ENCODE results near the gene TNFSF11. TPM values are rescaled to one million over a fixed set of nuclear protein-coding genes. Genes with fewer than 3 reads are reported as not detected.
"Not testable (repeated sequence)": the region's sequence is repeated elsewhere in the genome, so short reads cannot be mapped to it uniquely, and the experiment has no call there.

The TNFSF11 gene
- total and polyA plus RNA-seq, 2 donors = 1.6 to 2.8 TPM

DNA sequence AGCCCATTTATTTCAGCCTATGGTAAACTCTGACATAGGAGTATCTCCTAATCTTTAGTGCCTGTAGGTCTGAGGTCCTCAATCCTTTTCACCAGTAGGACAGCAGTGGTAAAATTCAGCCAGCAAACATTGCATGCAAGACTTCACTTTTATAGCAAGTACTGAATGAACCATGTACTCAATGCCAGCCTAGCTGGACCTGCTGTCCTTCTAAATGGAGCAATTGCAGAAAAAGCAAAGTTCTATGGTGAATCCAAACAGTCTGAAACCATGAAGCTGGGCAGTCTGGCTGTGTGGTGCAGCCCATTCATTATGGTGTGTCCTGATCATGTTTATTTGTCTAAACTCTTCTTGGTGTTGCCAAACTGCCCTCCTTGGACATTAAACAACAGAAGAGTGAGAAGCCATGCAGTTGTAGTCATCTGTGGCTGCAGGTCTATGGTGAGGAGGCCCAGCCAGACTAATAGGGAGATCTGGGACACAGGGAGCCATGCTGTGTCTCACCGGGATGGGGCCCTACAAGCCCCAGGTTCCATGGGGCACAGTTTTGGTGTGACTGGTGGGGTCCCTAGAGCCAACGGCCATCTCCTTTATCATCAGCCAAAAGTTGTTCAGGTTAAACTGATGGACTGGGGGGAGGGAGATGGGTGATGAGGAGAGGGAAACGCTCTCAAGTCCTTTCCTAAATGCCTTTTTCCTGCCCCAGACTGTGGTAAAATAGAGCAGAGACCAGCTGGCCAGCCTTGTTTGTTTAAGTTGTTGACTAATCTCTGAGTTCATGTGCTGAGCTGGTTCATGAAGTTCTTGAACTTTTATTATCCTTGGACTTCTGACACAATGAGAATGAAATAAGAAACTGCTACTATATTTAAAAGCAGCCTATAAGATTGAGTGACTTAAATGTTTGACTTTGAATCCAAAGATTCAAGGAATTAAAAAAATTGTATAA, 20.6 kb upstream of the TNFSF11 start:
- Histone ChIP-seq H3K27ac (ENCODE audit: low read depth in 1 of 2, low read length in 1 of 2) (no peak overlapping the region), H3K27me3 (ENCODE audit: control insufficient read depth in 2 of 2, insufficient read depth in 1 of 2, low read length in 1 of 2) (no peaks in the 10 kb centered on the region), H3K9me3 (ENCODE audit: control insufficient read depth in 2 of 2, insufficient read depth in 1 of 2, low read length in 1 of 2) (no peaks in the 10 kb centered on the region), H3K4me3 (ENCODE audit: low read length in 2 of 2) (no peak overlapping the region), H3K36me3 (ENCODE audit: control insufficient read depth in 2 of 2, insufficient read depth in 2 of 2, low read length in 1 of 2) (no peaks in the 10 kb centered on the region), H3K4me1 (ENCODE audit: control insufficient read depth in 2 of 2, insufficient read depth in 2 of 2, low read length in 2 of 2) (no peaks in the 10 kb centered on the region)
- DNase-seq (ENCODE audit: low read depth in 6 of 9, low spot score in 9 of 9) = no peak
- 94% methylated on average over 3 of the region's 3 CpGs for WGBS

DNA sequence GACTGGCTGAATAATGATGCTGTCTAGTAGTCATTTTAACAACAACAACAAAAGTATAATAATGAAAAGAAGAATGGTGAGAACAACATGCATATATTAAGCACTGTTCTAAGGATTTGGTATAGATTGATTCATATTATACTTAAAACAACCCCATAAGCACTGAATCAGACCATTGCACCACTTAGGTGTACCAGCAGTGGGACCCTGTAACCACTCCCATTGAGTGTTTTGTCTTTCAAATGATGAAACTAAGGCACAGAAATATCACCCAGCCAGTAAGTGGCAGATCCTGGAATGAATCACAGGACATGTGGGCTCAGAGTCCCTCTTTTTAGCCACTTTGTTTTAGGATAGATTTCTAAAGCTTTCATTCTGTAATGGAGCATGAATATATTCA, 14.9 kb upstream of the TNFSF11 start:
- H3K27me3 ChIP-seq (ENCODE audit: control insufficient read depth in 2 of 2, insufficient read depth in 1 of 2, low read length in 1 of 2) = no peaks in the 10 kb centered on the region

DNA sequence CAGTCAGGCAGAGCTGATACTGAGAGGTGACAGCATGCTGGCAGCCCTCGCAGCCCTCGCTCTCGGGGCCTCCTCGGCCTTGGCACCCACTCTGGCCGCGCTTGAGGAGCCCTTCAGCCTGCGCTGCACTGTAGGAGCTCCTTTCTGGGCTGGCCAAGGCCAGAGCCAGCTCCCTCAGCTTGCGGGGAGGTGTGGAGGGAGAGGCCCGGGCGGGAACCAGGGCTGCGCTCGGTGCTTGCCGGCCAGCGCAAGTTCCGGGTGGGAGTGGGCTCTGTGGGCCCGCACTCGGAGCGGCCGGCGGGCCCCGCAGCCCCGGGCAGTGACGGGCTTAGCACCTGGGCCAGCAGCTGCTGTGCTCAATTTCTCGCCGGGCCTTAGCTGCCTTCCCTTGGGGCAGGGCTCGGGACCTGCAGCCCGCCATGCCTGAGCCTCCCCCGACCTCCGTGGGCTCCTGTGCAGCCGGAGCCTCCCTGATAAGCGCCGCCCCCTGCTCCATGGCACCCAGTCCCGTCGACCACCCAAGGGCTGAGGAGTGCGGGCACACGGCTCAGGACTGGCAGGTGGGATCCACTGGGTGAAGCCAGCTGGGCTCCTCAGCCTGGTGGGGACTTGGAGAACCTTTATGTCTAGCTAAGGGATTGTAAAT, 14.3 kb upstream of the TNFSF11 start:
- not testable (repeated sequence) for H3K36me3 ChIP-seq (ENCODE audit: control insufficient read depth in 2 of 2, insufficient read depth in 2 of 2, low read length in 1 of 2); H3K4me1 ChIP-seq (ENCODE audit: control insufficient read depth in 2 of 2, insufficient read depth in 2 of 2, low read length in 2 of 2); H3K9me3 ChIP-seq (ENCODE audit: control insufficient read depth in 2 of 2, insufficient read depth in 1 of 2, low read length in 1 of 2); H3K27ac ChIP-seq (ENCODE audit: low read depth in 1 of 2, low read length in 1 of 2); DNase-seq (ENCODE audit: low read depth in 6 of 9, low spot score in 9 of 9); H3K27me3 ChIP-seq (ENCODE audit: control insufficient read depth in 2 of 2, insufficient read depth in 1 of 2, low read length in 1 of 2); H3K4me3 ChIP-seq (ENCODE audit: low read length in 2 of 2)
- WGBS = 96% methylated on average over 36 of the region's 36 CpGs

More for the DNA sequence above, 14.9 kb upstream of the TNFSF11 start:
- Histone ChIP-seq H3K4me1 (ENCODE audit: control insufficient read depth in 2 of 2, insufficient read depth in 2 of 2, low read length in 2 of 2) (no peaks in the 10 kb centered on the region), H3K9me3 (ENCODE audit: control insufficient read depth in 2 of 2, insufficient read depth in 1 of 2, low read length in 1 of 2) (no peaks in the 10 kb centered on the region), H3K27ac (ENCODE audit: low read depth in 1 of 2, low read length in 1 of 2) (no peak overlapping the region), H3K4me3 (ENCODE audit: low read length in 2 of 2) (no peak overlapping the region), H3K36me3 (ENCODE audit: control insufficient read depth in 2 of 2, insufficient read depth in 2 of 2, low read length in 1 of 2) (no peaks in the 10 kb centered on the region)
- no peak for DNase-seq (ENCODE audit: low read depth in 6 of 9, low spot score in 9 of 9)

DNA sequence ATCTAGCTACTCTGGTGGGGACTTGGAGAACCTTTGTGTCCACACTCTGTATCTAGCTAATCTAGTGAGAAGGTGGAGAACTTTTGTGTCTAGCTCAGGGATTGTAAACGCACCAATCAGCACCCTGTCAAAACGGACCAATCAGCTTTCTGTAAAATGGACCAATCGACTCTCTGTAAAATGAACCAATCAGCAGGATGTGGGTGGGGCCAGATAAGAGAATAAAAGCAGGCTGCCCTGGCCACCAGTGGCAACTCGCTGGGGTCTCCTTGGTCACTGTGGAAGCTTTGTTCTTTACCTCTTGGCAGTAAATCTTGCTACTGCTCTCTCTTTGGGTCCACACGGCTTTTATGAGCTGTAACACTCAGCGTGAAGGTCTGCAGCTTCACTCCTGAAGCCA, 13.6 kb upstream of the TNFSF11 start:
- WGBS = 86% methylated on average over 6 of the region's 6 CpGs
- not testable (repeated sequence) for H3K27me3 ChIP-seq (ENCODE audit: control insufficient read depth in 2 of 2, insufficient read depth in 1 of 2, low read length in 1 of 2); DNase-seq (ENCODE audit: low read depth in 6 of 9, low spot score in 9 of 9); H3K27ac ChIP-seq (ENCODE audit: low read depth in 1 of 2, low read length in 1 of 2); H3K4me1 ChIP-seq (ENCODE audit: control insufficient read depth in 2 of 2, insufficient read depth in 2 of 2, low read length in 2 of 2); H3K36me3 ChIP-seq (ENCODE audit: control insufficient read depth in 2 of 2, insufficient read depth in 2 of 2, low read length in 1 of 2); H3K4me3 ChIP-seq (ENCODE audit: low read length in 2 of 2); H3K9me3 ChIP-seq (ENCODE audit: control insufficient read depth in 2 of 2, insufficient read depth in 1 of 2, low read length in 1 of 2)

DNA sequence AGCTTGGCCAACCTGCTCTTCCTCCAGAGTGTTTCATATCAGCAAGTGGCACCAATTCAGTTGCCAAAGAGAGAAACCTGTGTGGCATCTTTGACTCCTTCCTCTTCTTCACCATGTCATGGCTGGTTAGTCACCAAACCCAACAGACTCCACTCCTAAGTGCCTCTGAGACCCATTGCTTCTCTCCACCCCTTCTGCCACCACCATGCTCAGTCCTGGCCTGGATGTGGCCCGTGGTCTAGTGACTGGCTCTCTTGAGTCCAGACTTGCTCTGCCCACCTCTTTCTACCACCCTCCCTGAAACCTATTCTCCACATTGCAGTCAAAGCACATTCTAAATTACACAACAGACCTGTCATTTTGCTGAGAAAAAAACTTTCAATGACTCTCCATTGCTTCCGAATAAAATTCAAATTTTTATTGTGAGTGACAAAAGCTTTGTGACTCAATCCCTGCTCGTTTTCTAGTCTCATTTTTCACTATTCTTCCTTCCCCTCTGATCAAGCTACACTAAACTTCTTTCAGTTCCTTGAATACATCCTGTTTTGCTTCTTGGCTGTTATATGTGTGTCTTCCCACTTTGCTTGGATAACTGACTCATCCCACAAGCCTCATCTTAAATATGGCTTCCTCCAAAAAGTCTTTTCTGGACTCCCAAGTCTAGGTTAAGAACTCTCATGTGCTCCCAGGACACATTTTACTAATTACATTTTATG, 12.0 kb upstream of the TNFSF11 start:
- WGBS = 72% methylated on average over 3 of the region's 3 CpGs
- H3K27me3 ChIP-seq (ENCODE audit: control insufficient read depth in 2 of 2, insufficient read depth in 1 of 2, low read length in 1 of 2) = no peaks in the 10 kb centered on the region
- no peaks in the 10 kb centered on the region for H3K4me1 ChIP-seq (ENCODE audit: control insufficient read depth in 2 of 2, insufficient read depth in 2 of 2, low read length in 2 of 2)
- H3K36me3 ChIP-seq (ENCODE audit: control insufficient read depth in 2 of 2, insufficient read depth in 2 of 2, low read length in 1 of 2) = no peaks in the 10 kb centered on the region
- no peak for DNase-seq (ENCODE audit: low read depth in 6 of 9, low spot score in 9 of 9)
- H3K4me3 ChIP-seq (ENCODE audit: low read length in 2 of 2) = no peak overlapping the region
- H3K9me3 ChIP-seq (ENCODE audit: control insufficient read depth in 2 of 2, insufficient read depth in 1 of 2, low read length in 1 of 2) = no peaks in the 10 kb centered on the region
- H3K27ac ChIP-seq (ENCODE audit: low read depth in 1 of 2, low read length in 1 of 2) = no peak overlapping the region

DNA sequence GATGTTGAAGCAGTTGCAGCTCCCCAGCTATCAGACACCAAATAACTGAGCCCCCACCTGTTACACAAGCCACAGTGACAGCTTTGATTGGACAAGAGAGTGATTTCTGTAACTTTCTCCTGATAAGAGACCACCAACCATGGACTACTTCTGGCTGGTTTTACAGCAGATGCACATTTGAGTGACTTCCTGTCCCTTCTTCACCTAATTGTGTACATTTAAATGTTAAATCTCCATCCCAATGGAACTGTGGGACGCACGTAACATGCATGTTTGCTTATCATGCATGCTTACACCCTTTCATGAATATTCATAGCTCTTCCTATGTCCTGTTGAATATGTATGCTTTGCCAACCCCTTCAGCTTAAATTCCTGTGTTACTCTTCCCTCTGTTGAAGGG, 6.0 kb upstream of the TNFSF11 start:
- WGBS = 73% methylated on average over 2 of the region's 2 CpGs
- Histone ChIP-seq H3K9me3 (ENCODE audit: control insufficient read depth in 2 of 2, insufficient read depth in 1 of 2, low read length in 1 of 2) (no peaks in the 10 kb centered on the region), H3K36me3 (ENCODE audit: control insufficient read depth in 2 of 2, insufficient read depth in 2 of 2, low read length in 1 of 2) (no peaks in the 10 kb centered on the region), H3K4me1 (ENCODE audit: control insufficient read depth in 2 of 2, insufficient read depth in 2 of 2, low read length in 2 of 2) (peaks cover 0 to 3% of the 10 kb centered on the region in 2 donors), H3K27me3 (ENCODE audit: control insufficient read depth in 2 of 2, insufficient read depth in 1 of 2, low read length in 1 of 2) (peaks cover 0 to 9% of the 10 kb centered on the region in 2 donors), H3K27ac (ENCODE audit: low read depth in 1 of 2, low read length in 1 of 2) (no peak overlapping the region), H3K4me3 (ENCODE audit: low read length in 2 of 2) (no peak overlapping the region)
- peak in 1 of 9 donors; percentile 28 for DNase-seq (ENCODE audit: low read depth in 6 of 9, low spot score in 9 of 9)

DNA sequence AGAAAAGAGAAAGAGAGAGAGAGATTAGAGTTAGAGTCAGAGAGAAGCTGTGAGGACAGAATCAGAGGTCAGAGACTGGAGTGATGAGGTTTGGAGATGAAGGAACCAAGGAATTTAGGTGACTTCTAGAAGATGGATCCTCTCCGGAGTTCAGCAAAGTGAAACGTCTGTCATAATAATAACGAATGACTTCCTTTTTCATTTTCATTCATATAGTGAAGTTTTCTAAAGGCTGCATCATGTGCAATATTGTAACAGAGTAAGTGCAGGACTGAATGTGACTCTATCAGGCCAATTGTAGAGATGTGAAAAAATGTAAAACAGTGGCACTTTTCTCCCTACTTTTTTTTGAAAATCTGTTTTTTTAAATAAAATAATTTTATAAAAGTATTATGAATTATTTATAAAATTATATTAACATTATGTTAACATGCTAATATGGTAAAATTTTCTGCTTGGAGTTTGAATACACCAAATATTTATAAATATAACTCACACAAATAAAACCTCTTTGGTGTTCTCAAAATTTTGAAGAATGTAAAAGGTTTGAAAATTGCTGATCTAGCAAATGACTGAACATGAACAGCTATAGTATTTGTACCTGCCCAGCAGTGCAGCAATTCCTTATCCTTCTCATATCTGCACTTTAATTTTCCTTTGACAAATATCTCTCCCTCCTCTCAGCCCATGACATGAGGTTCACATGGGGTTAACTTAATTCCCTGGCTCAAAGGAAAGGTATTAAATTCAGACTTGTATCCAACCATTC, 4.2 kb upstream of the TNFSF11 start:
- no peak overlapping the region for H3K4me3 ChIP-seq (ENCODE audit: low read length in 2 of 2)
- WGBS = 19% methylated on average over 3 of the region's 3 CpGs
- H3K4me1 ChIP-seq (ENCODE audit: control insufficient read depth in 2 of 2, insufficient read depth in 2 of 2, low read length in 2 of 2) = peaks cover 0 to 7% of the 10 kb centered on the region in 2 donors
- peaks cover 17 to 25% of the 10 kb centered on the region in 2 donors for H3K27me3 ChIP-seq (ENCODE audit: control insufficient read depth in 2 of 2, insufficient read depth in 1 of 2, low read length in 1 of 2)
- no peaks in the 10 kb centered on the region for H3K36me3 ChIP-seq (ENCODE audit: control insufficient read depth in 2 of 2, insufficient read depth in 2 of 2, low read length in 1 of 2)
- DNase-seq (ENCODE audit: low read depth in 6 of 9, low spot score in 9 of 9) = no peak
- no peak overlapping the region for H3K27ac ChIP-seq (ENCODE audit: low read depth in 1 of 2, low read length in 1 of 2)
- H3K9me3 ChIP-seq (ENCODE audit: control insufficient read depth in 2 of 2, insufficient read depth in 1 of 2, low read length in 1 of 2) = no peaks in the 10 kb centered on the region

DNA sequence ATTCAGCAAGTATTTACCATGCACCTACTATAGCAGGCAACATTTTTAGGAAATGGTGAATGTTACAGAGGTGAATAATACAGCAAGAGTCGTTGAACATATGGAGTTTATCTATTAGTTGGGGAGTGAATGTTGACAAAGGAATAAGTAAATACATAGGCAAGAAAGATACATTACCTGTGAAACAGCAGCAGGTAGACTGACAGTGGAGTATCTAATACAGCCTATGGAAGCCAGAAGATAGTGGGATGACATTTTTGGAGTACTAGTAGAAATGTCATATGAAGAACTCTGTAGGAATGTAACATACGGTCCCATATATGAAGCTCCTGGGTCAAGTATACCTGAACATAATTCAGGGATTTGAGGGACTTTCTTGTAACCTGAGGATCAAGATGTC, 2.1 kb upstream of the TNFSF11 start:
- Histone ChIP-seq H3K9me3 (ENCODE audit: control insufficient read depth in 2 of 2, insufficient read depth in 1 of 2, low read length in 1 of 2) (no peaks in the 10 kb centered on the region), H3K4me1 (ENCODE audit: control insufficient read depth in 2 of 2, insufficient read depth in 2 of 2, low read length in 2 of 2) (peaks cover 4 to 17% of the 10 kb centered on the region in 2 donors), H3K36me3 (ENCODE audit: control insufficient read depth in 2 of 2, insufficient read depth in 2 of 2, low read length in 1 of 2) (no peaks in the 10 kb centered on the region), H3K27ac (ENCODE audit: low read depth in 1 of 2, low read length in 1 of 2) (no peak overlapping the region), H3K4me3 (ENCODE audit: low read length in 2 of 2) (no peak overlapping the region), H3K27me3 (ENCODE audit: control insufficient read depth in 2 of 2, insufficient read depth in 1 of 2, low read length in 1 of 2) (peaks cover 27 to 33% of the 10 kb centered on the region in 2 donors)
- WGBS = 98% methylated on average over 2 of the region's 2 CpGs
- no peak for DNase-seq (ENCODE audit: low read depth in 6 of 9, low spot score in 9 of 9)
